GM12801 (cell line): Measurements from ENCODE around the gene C14orf119.

Experiments used
- TF ChIP-seq, protein P1 (sequence below): IDR thresholded peaks from one replicate; pipeline ENCODE4 v1.5.1; 2011; ENCODE audit warnings: control low read depth; ENCODE audit not compliant: insufficient read length; ENCODE audit errors: extremely low read depth

The C14orf119 gene

DNA sequence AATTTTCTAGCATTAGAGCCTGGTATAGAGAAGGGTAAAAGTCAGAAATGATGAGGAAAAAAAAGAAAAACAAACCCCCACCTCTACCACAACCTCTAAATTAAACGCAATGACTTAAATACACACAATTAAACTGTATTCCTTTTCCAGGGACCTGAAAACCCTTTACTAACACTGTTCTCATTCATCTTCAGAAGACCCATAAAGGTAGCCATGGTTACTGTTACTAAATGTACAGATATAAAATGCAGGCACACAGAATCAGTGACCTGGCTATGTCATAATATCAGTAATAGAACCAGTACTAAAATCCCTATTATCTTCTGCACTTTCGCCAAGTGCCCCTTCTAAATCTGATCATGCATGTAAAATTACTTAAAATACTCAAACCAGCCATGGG is 1.8 kb upstream of the C14orf119 start:
- TF ChIP-seq, protein P1, sequence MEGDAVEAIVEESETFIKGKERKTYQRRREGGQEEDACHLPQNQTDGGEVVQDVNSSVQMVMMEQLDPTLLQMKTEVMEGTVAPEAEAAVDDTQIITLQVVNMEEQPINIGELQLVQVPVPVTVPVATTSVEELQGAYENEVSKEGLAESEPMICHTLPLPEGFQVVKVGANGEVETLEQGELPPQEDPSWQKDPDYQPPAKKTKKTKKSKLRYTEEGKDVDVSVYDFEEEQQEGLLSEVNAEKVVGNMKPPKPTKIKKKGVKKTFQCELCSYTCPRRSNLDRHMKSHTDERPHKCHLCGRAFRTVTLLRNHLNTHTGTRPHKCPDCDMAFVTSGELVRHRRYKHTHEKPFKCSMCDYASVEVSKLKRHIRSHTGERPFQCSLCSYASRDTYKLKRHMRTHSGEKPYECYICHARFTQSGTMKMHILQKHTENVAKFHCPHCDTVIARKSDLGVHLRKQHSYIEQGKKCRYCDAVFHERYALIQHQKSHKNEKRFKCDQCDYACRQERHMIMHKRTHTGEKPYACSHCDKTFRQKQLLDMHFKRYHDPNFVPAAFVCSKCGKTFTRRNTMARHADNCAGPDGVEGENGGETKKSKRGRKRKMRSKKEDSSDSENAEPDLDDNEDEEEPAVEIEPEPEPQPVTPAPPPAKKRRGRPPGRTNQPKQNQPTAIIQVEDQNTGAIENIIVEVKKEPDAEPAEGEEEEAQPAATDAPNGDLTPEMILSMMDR, result no peak

DNA sequence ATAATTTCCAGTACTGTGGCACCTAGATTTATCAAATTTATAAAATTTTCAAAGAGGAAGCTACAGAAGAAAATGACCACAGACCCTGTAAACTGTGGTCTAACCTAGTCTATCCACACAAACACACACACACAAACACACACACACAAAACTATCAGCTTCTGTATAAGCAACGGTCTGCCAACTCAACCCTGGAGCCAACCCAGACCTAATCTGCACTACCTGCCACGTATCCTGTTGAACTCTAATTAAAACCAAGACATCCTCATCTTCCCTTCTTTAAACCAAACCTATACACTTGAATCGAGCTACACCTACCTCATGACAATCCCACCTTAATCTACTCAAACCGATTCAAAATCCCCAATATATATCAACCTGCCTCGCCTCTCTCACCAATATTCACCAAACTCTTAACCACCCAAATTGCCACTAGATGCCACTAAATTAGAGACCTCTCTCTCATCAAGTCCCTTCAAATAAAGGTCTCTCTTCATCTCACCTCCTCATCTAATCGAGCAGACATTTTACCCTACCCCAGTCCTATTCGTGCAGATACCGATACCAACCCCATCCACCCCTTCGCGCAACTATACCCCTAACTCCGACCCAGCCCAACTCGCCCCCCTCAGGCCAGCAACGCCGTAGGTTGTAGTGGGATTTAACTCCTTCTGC is 1.2 kb upstream of the C14orf119 start:
- TF ChIP-seq, protein P1, result no peak

DNA sequence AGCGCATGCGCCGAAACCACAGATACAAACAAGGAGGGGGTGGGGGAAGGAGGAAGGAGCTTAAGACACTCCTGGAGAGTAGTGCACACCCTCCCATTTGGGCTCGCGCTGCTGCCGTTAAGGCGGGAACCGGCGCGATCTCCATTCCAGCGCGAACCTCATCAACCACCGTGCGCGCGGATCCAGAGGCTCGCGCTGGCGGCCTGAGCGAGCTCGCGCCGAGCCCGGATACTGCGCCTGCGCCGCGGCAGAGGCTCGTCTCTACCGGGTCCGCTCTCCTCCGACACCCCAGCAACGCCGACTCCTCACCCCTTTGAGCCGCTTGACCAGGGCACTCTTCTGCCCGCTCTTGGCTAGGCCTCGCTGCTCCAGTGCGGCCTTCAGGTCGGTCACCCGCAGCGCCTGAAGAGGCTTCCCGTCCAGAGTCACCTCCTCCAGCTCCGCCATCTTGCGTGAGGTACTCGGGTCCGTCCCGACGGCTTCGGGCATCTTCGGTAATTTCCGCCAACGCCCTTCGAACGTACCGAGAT is 574 bp upstream of the C14orf119 start, which contains the start of gene ACIN1:
Gene ACIN1 (minus strand): TSS at position 471 of the 530 bp plus-strand sequence. CDS start 24 bp downstream, at position 447.
- TF ChIP-seq, protein P1, result no peak

DNA sequence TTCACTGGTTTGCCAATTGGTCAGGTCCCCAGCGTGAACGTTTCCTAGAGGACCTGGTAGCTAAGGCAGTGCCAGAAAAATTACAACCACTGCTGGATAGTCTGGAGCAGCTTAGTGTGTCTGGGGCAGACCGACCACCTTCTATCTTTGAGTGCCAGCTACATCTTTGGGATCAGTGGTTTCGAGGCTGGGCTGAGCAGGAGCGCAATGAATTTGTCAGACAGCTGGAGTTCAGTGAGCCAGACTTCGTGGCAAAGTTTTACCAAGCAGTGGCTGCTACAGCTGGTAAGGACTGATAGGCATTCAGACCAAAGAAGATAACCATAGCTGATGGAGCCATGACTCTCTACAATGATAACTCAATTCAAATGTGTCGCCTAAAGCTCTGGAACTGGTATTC is 2.5 kb downstream of the C14orf119 start:
- TF ChIP-seq, protein P1, result no peak

DNA sequence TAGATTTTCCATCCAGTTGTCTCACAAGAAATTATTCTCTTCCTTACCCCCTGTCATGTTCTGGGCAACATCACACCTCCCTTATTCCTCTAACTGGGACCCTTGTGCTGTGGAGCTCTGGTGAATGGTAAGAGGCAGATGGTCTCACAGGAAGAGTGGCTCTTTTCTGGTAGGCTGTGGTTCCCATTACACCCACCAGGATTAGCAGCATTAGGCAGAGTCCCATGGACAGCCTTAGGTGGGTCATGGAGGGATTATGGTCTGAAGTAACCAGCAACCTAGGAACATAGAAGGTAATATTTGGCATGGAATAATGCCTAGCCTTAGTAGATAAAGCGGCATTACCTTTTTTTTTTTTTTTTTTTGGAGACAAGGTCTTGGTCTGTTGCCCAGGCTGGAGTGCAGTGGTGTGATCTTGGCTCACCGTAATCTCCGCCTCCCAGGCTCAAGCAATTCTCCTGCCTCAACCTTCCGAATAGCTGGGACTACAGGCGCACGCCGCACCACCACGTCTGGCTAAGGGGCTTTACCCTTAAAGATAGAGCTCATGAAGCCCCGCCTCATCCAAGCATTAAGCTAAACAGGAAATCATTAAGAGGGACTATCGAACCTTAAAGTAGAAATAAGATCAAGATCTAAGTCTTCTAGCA is 4.0 kb downstream of the C14orf119 start:
- TF ChIP-seq, protein P1, result no peak

DNA sequence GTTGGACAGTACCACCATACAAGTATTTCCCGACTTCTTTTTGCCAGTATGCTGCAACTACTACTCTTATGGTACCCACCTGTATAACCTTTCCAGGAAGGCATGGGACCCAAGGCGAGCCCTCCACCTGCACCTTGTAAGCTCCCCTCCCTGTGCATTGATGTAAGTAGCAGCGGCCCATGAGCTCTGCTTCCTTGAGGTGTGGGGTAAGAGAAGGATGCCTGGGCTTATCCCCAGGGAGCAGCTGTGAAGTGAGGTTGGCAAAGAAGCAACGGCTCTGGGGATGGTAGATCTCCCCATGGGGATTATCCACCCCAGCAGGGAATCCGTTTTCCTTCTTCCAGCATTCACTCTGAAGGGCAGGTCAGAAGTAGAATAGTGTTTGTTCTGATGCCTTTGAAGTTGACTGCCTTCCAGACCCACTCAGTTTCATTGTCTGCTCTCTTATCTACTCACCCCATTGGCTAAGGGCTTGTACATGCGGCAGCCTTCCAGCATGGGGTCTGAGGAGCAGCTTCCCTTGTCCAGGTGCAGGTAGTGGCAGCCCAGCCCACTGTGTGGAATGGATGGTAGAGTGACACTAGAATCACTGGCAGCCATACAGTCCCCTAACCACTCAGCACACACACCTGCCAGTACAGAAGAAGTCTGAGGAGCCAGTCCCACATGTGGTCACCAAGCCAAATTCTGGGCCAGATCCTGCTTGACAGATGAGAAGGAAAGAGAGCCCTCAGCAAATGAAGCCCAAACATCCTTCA is 6.1 kb downstream of the C14orf119 start:
- TF ChIP-seq, protein P1, result no peak

DNA sequence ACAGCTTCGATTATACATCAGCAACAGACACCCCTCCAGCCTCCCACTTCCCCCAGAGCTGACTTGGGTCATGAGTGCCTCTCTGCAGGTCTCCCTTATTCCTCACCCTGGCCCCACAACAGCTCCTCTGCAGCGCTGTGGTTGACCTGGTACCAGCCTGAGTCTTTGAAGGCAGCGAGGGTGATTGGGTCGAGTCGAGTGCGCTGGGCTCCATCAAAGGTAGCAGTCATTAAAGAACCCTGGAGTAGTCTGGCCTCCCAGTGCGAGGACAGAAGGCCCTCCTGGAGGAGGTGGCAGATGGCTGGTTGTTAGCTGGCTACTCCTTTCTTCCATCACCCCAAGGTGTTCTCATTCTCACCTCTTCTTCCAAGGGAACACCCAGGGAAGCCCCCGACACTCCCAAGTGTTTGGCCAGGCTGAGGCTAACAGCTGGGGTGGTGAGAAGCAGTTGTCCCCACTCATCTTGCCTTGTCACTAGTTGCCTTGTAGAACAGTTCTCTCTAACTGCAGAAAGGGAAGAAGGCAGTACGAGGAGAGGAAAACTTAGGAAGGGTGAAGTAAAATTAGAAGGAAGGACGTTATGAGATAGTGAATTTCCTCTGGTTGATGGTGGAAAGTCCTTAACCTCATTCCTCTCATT is 6.8 kb downstream of the C14orf119 start:
- TF ChIP-seq, protein P1, result no peak
